WTC11 (cell line): ENCODE data around the gene IRX3. TPM values are rescaled to one million over a fixed set of nuclear protein-coding genes. Genes with fewer than 3 reads are reported as not detected.

ENCODE experiments used
- ATAC-seq: fragments of 200-7000 bp; cut with Tn5 transposase; 2 replicates; pipeline ENCODE4 v1.10.0; 2021; ENCODE audit warnings: mild to moderate bottlenecking, moderate library complexity
- CTCF ChIA-PET: fragments of 300-600 bp; sonication (Branson Sonifier 250); formaldehyde crosslinking; loops from one replicate; lab custom pipeline; 2021; ENCODE audit warnings: antibody characterized with exemption; lab: Charles Lee
- POLR2A ChIA-PET: fragments of 350-600 bp; sonication (Branson Sonifier 250); formaldehyde crosslinking; loops from one replicate; lab custom pipeline; 2021; ENCODE audit warnings: antibody characterized with exemption; lab: Charles Lee
- DNase-seq: peaks from one replicate; pipeline ENCODE4 v3.0.0; 2021; ENCODE audit warnings: low spot score
- H3K27ac Mint-ChIP-seq: 2 replicates; pipeline ENCODE4 v1.8.0; 2021; ENCODE audit warnings: mixed read lengths
- H3K27me3 Mint-ChIP-seq: 2 replicates; pipeline ENCODE4 v1.8.0; 2021; ENCODE audit warnings: low read depth, mild to moderate bottlenecking, moderate library complexity, mixed read lengths
- H3K36me3 Mint-ChIP-seq: 2 replicates; pipeline ENCODE4 v1.8.0; 2021; ENCODE audit warnings: mixed read lengths
- H3K4me1 Mint-ChIP-seq: 2 replicates; pipeline ENCODE4 v1.8.0; 2022; ENCODE audit warnings: mixed read lengths
- H3K4me3 Mint-ChIP-seq: 2 replicates; pipeline ENCODE4 v1.8.0; 2021; ENCODE audit warnings: mild to moderate bottlenecking, moderate library complexity, mixed read lengths
- H3K9me3 Mint-ChIP-seq: 2 replicates; pipeline ENCODE4 v1.8.0; 2021; ENCODE audit warnings: mixed read lengths
- ATF1 ChIP-seq: sonication (generic); formaldehyde crosslinking; IDR thresholded peaks from 2 replicates; pipeline ENCODE4 v1.8.1; 2023; ENCODE audit warnings: mild to moderate bottlenecking, moderate library complexity, missing genetic modification reagents
- ATF6 ChIP-seq: sonication (generic); formaldehyde crosslinking; IDR thresholded peaks from 2 replicates; pipeline ENCODE4 v1.8.1; 2023; ENCODE audit warnings: mild to moderate bottlenecking, missing genetic modification reagents
- CREB1 ChIP-seq: sonication (generic); formaldehyde crosslinking; IDR thresholded peaks from 2 replicates; pipeline ENCODE4 v1.8.0; 2023; ENCODE audit warnings: mild to moderate bottlenecking, missing genetic modification reagents
- CREM ChIP-seq: sonication (generic); formaldehyde crosslinking; IDR thresholded peaks from 2 replicates; pipeline ENCODE4 v1.8.1; 2022; ENCODE audit warnings: mild to moderate bottlenecking, missing genetic modification reagents, moderate library complexity
- E2F5 ChIP-seq: sonication (generic); formaldehyde crosslinking; IDR thresholded peaks from 2 replicates; pipeline ENCODE4 v1.8.1; 2022; ENCODE audit warnings: mild to moderate bottlenecking, moderate library complexity, missing genetic modification reagents
- FOXJ3 ChIP-seq: sonication (generic); formaldehyde crosslinking; IDR thresholded peaks from 2 replicates; pipeline ENCODE4 v1.9.0; 2021; ENCODE audit warnings: missing genetic modification reagents, mild to moderate bottlenecking, borderline replicate concordance
- FOXK1 ChIP-seq: sonication (generic); formaldehyde crosslinking; IDR thresholded peaks from 2 replicates; pipeline ENCODE4 v1.8.0; 2022; ENCODE audit warnings: mild to moderate bottlenecking, moderate library complexity, missing genetic modification reagents
- FOXP4 ChIP-seq: sonication (generic); formaldehyde crosslinking; IDR thresholded peaks from 2 replicates; pipeline ENCODE4 v1.8.0; 2022; ENCODE audit warnings: mild to moderate bottlenecking, missing genetic modification reagents
- GRHL2 ChIP-seq: fragments of 250-450 bp; sonication (Bioruptor Pico); IDR thresholded peaks from 2 replicates; pipeline ENCODE4 v1.8.0; 2022; ENCODE audit warnings: mild to moderate bottlenecking, moderate library complexity; ENCODE audit not compliant: insufficient replicate concordance, severe bottlenecking
- JUN ChIP-seq: sonication (generic); formaldehyde crosslinking; IDR thresholded peaks from 2 replicates; pipeline ENCODE4 v1.8.0; 2023; ENCODE audit warnings: mild to moderate bottlenecking, missing genetic modification reagents
- MLX ChIP-seq: sonication (generic); formaldehyde crosslinking; IDR thresholded peaks from 2 replicates; pipeline ENCODE4 v1.8.1; 2023; ENCODE audit warnings: mild to moderate bottlenecking, missing genetic modification reagents, moderate library complexity
- NFATC4 ChIP-seq: fragments of 250-450 bp; sonication (Bioruptor Pico); IDR thresholded peaks from 2 replicates; pipeline ENCODE4 v1.9.0; 2021; ENCODE audit warnings: mild to moderate bottlenecking
- NFE2L1 ChIP-seq: sonication (generic); formaldehyde crosslinking; IDR thresholded peaks from 2 replicates; pipeline ENCODE4 v1.8.1; 2023; ENCODE audit warnings: missing genetic modification reagents
- RORB ChIP-seq: fragments of 250-450 bp; sonication (Bioruptor Pico); IDR thresholded peaks from 2 replicates; pipeline ENCODE4 v1.9.0; 2021; ENCODE audit warnings: mild to moderate bottlenecking
- SOX15 ChIP-seq: fragments of 250-450 bp; sonication (Bioruptor Pico); IDR thresholded peaks from 2 replicates; pipeline ENCODE4 v1.9.0; 2021; ENCODE audit warnings: mild to moderate bottlenecking
- TEAD1 ChIP-seq: sonication (generic); formaldehyde crosslinking; IDR thresholded peaks from 2 replicates; pipeline ENCODE4 v1.8.0; 2022; ENCODE audit warnings: mild to moderate bottlenecking, missing genetic modification reagents
- USF1 ChIP-seq: sonication (generic); formaldehyde crosslinking; IDR thresholded peaks from 2 replicates; pipeline ENCODE4 v1.8.0; 2022; ENCODE audit warnings: mild to moderate bottlenecking, missing genetic modification reagents
- ZNF219 ChIP-seq: sonication (generic); formaldehyde crosslinking; IDR thresholded peaks from 2 replicates; pipeline ENCODE4 v1.8.0; 2023; ENCODE audit warnings: missing genetic modification reagents, mild to moderate bottlenecking, borderline replicate concordance
- ZNF423 ChIP-seq: fragments of 250-450 bp; sonication (Bioruptor Pico); IDR thresholded peaks from 2 replicates; pipeline ENCODE4 v2.1.2; 2022; ENCODE audit warnings: mild to moderate bottlenecking, moderate library complexity
- ZNF532 ChIP-seq: fragments of 250-450 bp; sonication (Bioruptor Pico); IDR thresholded peaks from 2 replicates; pipeline ENCODE4 v1.9.0; 2021; ENCODE audit warnings: mild to moderate bottlenecking, borderline replicate concordance
- ZNF671 ChIP-seq: fragments of 250-450 bp; sonication (Bioruptor Pico); IDR thresholded peaks from 2 replicates; pipeline ENCODE4 v1.8.0; 2021; ENCODE audit warnings: mild to moderate bottlenecking
- ZSCAN18 ChIP-seq: fragments of 250-450 bp; sonication (Bioruptor Pico); IDR thresholded peaks from 2 replicates; pipeline ENCODE4 v2.1.2; 2022; ENCODE audit warnings: mild to moderate bottlenecking, moderate library complexity
- total RNA-seq: library from RNA; stranded (reverse); gene quantifications from 3 replicates; pipeline ENCODE4 v1.2.3, GENCODE V29; 2021

IRX3 gene
- total RNA-seq, 1 experiment from 2014 or later: 1.1 TPM

GRCh38 chr16:54327609-54328008, 41.0 kb upstream of the IRX3 start:
- Mint-ChIP-seq H3K4me3 (no peak overlapping the region), H3K9me3 (no peaks in the 10 kb centered on the region), H3K27ac (no peak overlapping the region), H3K4me1 (peaks cover 27% of the 10 kb centered on the region), H3K36me3 (no peaks in the 10 kb centered on the region), H3K27me3 (peaks cover 92% of the 10 kb centered on the region)
- ATAC-seq (no peak), DNase-seq (no peak)
- CTCF ChIA-PET: no interaction called here
- TF ChIP-seq JUN (CRISPR knock-in tag) (no peak), CREM (CRISPR knock-in tag) (no peak), USF1 (no peak), FOXJ3 (CRISPR knock-in tag) (no peak), FOXK1 (no peak), NFATC4 (CRISPR knock-in tag) (no peak), NFE2L1 (CRISPR knock-in tag) (no peak), RORB (CRISPR knock-in tag) (no peak), ZNF532 (CRISPR knock-in tag) (no peak), ATF1 (CRISPR knock-in tag) (no peak)
- POLR2A ChIA-PET: no interaction called here

- Mint-ChIP-seq H3K4me3 (no peak overlapping the region), H3K27me3 (peaks cover 90% of the 10 kb centered on the region)
- no peak for DNase-seq
- POLR2A ChIA-PET: no interaction called here
- TF ChIP-seq FOXK1 (no peak), E2F5 (CRISPR knock-in tag) (no peak), ZNF219 (CRISPR knock-in tag) (no peak), CREB1 (CRISPR knock-in tag) (no peak), ZNF671 (CRISPR knock-in tag) (no peak), GRHL2 (CRISPR knock-in tag) (no peak), TEAD1 (CRISPR knock-in tag) (no peak)
- TF ChIP-seq, all 79 proteins: peak for 0
- Mint-ChIP-seq H3K27ac (no peak overlapping the region), H3K4me1 (peaks cover 24% of the 10 kb centered on the region), H3K36me3 (no peaks in the 10 kb centered on the region), H3K9me3 (no peaks in the 10 kb centered on the region)
- ATAC-seq: no peak
- CTCF ChIA-PET: no interaction called here
Measured at GRCh38 chr16:54326266-54326662, 39.7 kb upstream of the IRX3 start.

GRCh38 chr16:54325616-54326265, 39.2 kb upstream of the IRX3 start:
- CTCF ChIA-PET: no interaction called here
- ATAC-seq (no peak), DNase-seq (no peak)
- no peaks in the 10 kb centered on the region for H3K9me3 Mint-ChIP-seq
- H3K4me1 Mint-ChIP-seq: peaks cover 24% of the 10 kb centered on the region
- POLR2A ChIA-PET: no interaction called here
- no peaks in the 10 kb centered on the region for H3K36me3 Mint-ChIP-seq
- peaks cover 86% of the 10 kb centered on the region for H3K27me3 Mint-ChIP-seq
- H3K4me3 Mint-ChIP-seq: no peak overlapping the region
- H3K27ac Mint-ChIP-seq: no peak overlapping the region
- TF ChIP-seq ZSCAN18: no peak
- no peak for TF ChIP-seq MLX
- no peak for TF ChIP-seq SOX15
- no peak for TF ChIP-seq ATF6 (CRISPR knock-in tag)
- no peak for TF ChIP-seq ZNF423 (CRISPR knock-in tag)
- no peak for TF ChIP-seq FOXP4 (CRISPR knock-in tag)
